ENCODE results near the gene LRRC45.

DNA sequence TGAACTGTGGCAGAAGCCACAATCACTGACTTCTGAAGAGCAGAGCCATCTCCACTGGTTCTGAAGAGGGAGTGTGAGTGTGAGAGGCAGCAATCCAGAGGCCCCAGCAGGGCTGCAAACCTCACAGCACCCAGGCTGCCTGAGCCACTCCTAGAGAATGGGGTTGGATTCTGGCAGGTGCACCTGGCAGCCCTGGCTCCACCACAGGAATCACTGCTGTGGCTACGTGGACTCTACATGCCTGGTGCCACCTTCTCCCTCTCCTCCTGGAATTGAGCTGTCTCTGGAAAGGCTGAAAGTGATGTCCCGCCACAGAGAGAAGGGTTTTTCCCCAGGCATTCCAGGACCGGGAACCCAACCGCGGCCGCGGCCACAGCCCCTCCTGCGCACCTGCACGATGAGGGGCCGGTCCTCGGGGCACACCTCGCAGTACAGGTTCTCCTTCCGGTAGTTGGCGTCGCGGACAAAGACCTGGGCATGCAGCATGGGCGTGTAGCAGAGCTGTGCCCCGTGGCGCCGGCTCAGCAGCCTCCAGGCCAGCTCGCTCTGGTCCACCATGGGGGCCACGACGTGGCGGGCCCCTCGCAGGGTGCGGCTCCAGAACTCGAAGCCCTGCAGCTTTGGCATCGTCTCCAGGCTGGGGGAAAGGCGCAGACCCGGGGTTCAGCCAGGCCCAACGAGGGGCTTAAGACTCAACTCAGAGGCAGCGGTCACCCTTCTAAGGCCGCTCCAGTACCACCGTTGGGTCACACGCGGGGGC, 41.5 kb downstream of the LRRC45 start:
- TF ChIP-seq, protein P1, sequence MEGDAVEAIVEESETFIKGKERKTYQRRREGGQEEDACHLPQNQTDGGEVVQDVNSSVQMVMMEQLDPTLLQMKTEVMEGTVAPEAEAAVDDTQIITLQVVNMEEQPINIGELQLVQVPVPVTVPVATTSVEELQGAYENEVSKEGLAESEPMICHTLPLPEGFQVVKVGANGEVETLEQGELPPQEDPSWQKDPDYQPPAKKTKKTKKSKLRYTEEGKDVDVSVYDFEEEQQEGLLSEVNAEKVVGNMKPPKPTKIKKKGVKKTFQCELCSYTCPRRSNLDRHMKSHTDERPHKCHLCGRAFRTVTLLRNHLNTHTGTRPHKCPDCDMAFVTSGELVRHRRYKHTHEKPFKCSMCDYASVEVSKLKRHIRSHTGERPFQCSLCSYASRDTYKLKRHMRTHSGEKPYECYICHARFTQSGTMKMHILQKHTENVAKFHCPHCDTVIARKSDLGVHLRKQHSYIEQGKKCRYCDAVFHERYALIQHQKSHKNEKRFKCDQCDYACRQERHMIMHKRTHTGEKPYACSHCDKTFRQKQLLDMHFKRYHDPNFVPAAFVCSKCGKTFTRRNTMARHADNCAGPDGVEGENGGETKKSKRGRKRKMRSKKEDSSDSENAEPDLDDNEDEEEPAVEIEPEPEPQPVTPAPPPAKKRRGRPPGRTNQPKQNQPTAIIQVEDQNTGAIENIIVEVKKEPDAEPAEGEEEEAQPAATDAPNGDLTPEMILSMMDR (conservative IDR thresholded peaks at IDR 0.05), result no peak
- TF ChIP-seq EZH2 (IDR thresholded peaks at IDR 0.05; ENCODE audit: low read depth), result no peak
